Stimulated activated CD4-positive, alpha-beta T cell treated with anti-CD3 and anti-CD28 coated beads, Interleukin-2, amount 100 ng/mL, for 24 hours (primary cell): ENCODE data around the gene LYL1.

Source experiments
- DNase-seq, 2 donors: peaks; one replicate each; pipeline ENCODE4 v3.0.0-alpha.2; 2020

LYL1 gene

GRCh38 chr19:13128583-13128982 lies 25.9 kb upstream of the LYL1 start:
- no peak for DNase-seq

GRCh38 chr19:13127811-13128575 lies 25.3 kb upstream of the LYL1 start:
- no peak for DNase-seq

- no peak for DNase-seq
These were observed 24.4 kb upstream of the LYL1 start for GRCh38 chr19:13127051-13127450.

- DNase-seq: no peak
These were observed 20.6 kb upstream of the LYL1 start for GRCh38 chr19:13122980-13123957.

GRCh38 chr19:13122275-13122878 lies 19.7 kb upstream of the LYL1 start:
- DNase-seq: no peak

- no peak for DNase-seq
These were observed 19.1 kb upstream of the LYL1 start for GRCh38 chr19:13121551-13122274.

- no peak for DNase-seq
These were observed 18.2 kb upstream of the LYL1 start for GRCh38 chr19:13120817-13121216.

- no peak for DNase-seq
These were observed 17.4 kb upstream of the LYL1 start for GRCh38 chr19:13120031-13120430.

- no peak for DNase-seq
These were observed 17.0 kb upstream of the LYL1 start for GRCh38 chr19:13119627-13120026.

GRCh38 chr19:13118424-13119193 lies 16.0 kb upstream of the LYL1 start:
- peak in 1 of 2 donors; percentile 65 for DNase-seq

- peak; percentile 91 for DNase-seq
These were observed 15.2 kb upstream of the LYL1 start, which contains the start of gene NACC1 for GRCh38 chr19:13117772-13118423. TSS of gene NACC1 (plus strand) at chr19:13118264. CDS start at chr19:13135208, 16,944 bp downstream.

GRCh38 chr19:13117176-13117771 lies 14.6 kb upstream of the LYL1 start:
- no peak for DNase-seq

GRCh38 chr19:13116282-13117175 lies 13.9 kb upstream of the LYL1 start, which contains the start of gene TRMT1:
TSS of gene TRMT1 (minus strand) at chr19:13116740. CDS start at chr19:13116399, 341 bp downstream.
- peak; percentile 94 to 95 for DNase-seq

- DNase-seq: no peak
These were observed 13.3 kb upstream of the LYL1 start for GRCh38 chr19:13115936-13116281.

- DNase-seq: no peak
These were observed 9.9 kb upstream of the LYL1 start for GRCh38 chr19:13112555-13112954.

- DNase-seq: no peak
These were observed 7.5 kb upstream of the LYL1 start for GRCh38 chr19:13110099-13110610.

- no peak for DNase-seq
These were observed 6.9 kb upstream of the LYL1 start for GRCh38 chr19:13109361-13110098.

- no peak for DNase-seq
These were observed 2.4 kb upstream of the LYL1 start for GRCh38 chr19:13104848-13105711.
